Duodenal mucosa (tissue), 2 donors: ENCODE results near the gene GCSAML.
"Not testable (repeated sequence)": the region's sequence is repeated elsewhere in the genome, so short reads cannot be mapped to it uniquely, and the experiment has no call there.

Source experiments
- H3K27ac ChIP-seq: one replicate; pipeline ENCODE4 v1.7.0; 2013; ENCODE audit warnings: low read depth, low read length
- H3K27me3 ChIP-seq, 2 donors: one replicate each; pipeline ENCODE4 v1.7.0; 2013; ENCODE audit warnings: low read length in 2 of 2, control low read depth in 1 of 2; ENCODE audit not compliant: insufficient read depth in 2 of 2, control insufficient read depth in 1 of 2
- H3K36me3 ChIP-seq, 2 donors: one replicate each; pipeline ENCODE4 v1.7.0; 2013; ENCODE audit warnings: low read length in 2 of 2, control low read depth in 1 of 2; ENCODE audit not compliant: insufficient read depth in 2 of 2, control insufficient read depth in 1 of 2
- H3K4me1 ChIP-seq, 2 donors: one replicate each; pipeline ENCODE4 v1.7.0; 2013; ENCODE audit warnings: low read length in 2 of 2, control low read depth in 1 of 2; ENCODE audit not compliant: insufficient read depth in 2 of 2, control insufficient read depth in 1 of 2
- H3K4me3 ChIP-seq, 2 donors: one replicate each; pipeline ENCODE4 v1.7.0; 2013; ENCODE audit warnings: low read length in 2 of 2, low read depth in 1 of 2
- H3K9ac ChIP-seq, 2 donors: one replicate each; pipeline ENCODE4 v1.7.0; 2013; ENCODE audit warnings: low read length in 2 of 2, low read depth in 1 of 2
- H3K9me3 ChIP-seq, 2 donors: one replicate each; pipeline ENCODE4 v1.7.0; 2013; ENCODE audit warnings: low read length in 2 of 2, control low read depth in 1 of 2; ENCODE audit not compliant: control insufficient read depth in 1 of 2

Gene GCSAML

GRCh38 chr1:247548769-247549182 lies at the start of gene GCSAML:
Gene GCSAML (plus strand): TSS chr1:247549134. CDS start chr1:247549192, 58 bp downstream.
- H3K9me3 ChIP-seq = no peaks in the 10 kb centered on the region
- H3K4me3 ChIP-seq = no peak within 1 kb of the TSS
- no peak within 1 kb of the TSS for H3K27ac ChIP-seq
- H3K27me3 ChIP-seq = no peaks in the 10 kb centered on the region
- H3K9ac ChIP-seq = no peak within 1 kb of the TSS
- no peaks in the 10 kb centered on the region for H3K36me3 ChIP-seq
- H3K4me1 ChIP-seq = no peaks in the 10 kb centered on the region

- no peaks in the 10 kb centered on the region for H3K36me3 ChIP-seq
- no peak overlapping the region for H3K9ac ChIP-seq
- H3K27ac ChIP-seq = no peak overlapping the region
- H3K4me3 ChIP-seq = no peak overlapping the region
- H3K27me3 ChIP-seq = no peaks in the 10 kb centered on the region
- no peaks in the 10 kb centered on the region for H3K4me1 ChIP-seq
- H3K9me3 ChIP-seq = no peaks in the 10 kb centered on the region
These were observed 48.1 kb upstream of the GCSAML start for GRCh38 chr1:247500865-247501264.

GRCh38 chr1:247506831-247507230 lies 42.1 kb upstream of the GCSAML start:
- Histone ChIP-seq H3K9me3 (no peaks in the 10 kb centered on the region), H3K4me1 (no peaks in the 10 kb centered on the region), H3K9ac (no peak overlapping the region), H3K4me3 (no peak overlapping the region), H3K27me3 (no peaks in the 10 kb centered on the region), H3K36me3 (no peaks in the 10 kb centered on the region), H3K27ac (no peak overlapping the region)

GRCh38 chr1:247517795-247518612 lies 30.9 kb upstream of the GCSAML start:
- H3K36me3 ChIP-seq = no peaks in the 10 kb centered on the region
- H3K27ac ChIP-seq = no peak overlapping the region
- H3K9ac ChIP-seq = no peak overlapping the region
- no peaks in the 10 kb centered on the region for H3K4me1 ChIP-seq
- no peaks in the 10 kb centered on the region for H3K27me3 ChIP-seq
- no peak overlapping the region for H3K4me3 ChIP-seq
- H3K9me3 ChIP-seq = no peaks in the 10 kb centered on the region

- Histone ChIP-seq H3K9ac (no peak overlapping the region), H3K9me3 (no peaks in the 10 kb centered on the region), H3K27me3 (no peaks in the 10 kb centered on the region), H3K4me3 (no peak overlapping the region), H3K36me3 (no peaks in the 10 kb centered on the region), H3K27ac (no peak overlapping the region), H3K4me1 (no peaks in the 10 kb centered on the region)
These were observed 30.4 kb upstream of the GCSAML start for GRCh38 chr1:247518613-247518891.

- H3K9me3 ChIP-seq, H3K27ac ChIP-seq, H3K4me1 ChIP-seq, H3K4me3 ChIP-seq, H3K36me3 ChIP-seq, H3K9ac ChIP-seq, H3K27me3 ChIP-seq: not testable (repeated sequence)
These were observed 27.0 kb upstream of the GCSAML start for GRCh38 chr1:247521886-247522285.

GRCh38 chr1:247528812-247529474 lies 20.0 kb upstream of the GCSAML start:
- no peak overlapping the region for H3K27ac ChIP-seq
- peaks cover 0 to 2% of the 10 kb centered on the region in 2 donors for H3K27me3 ChIP-seq
- H3K4me3 ChIP-seq = no peak overlapping the region
- H3K9me3 ChIP-seq = peaks cover 0 to 3% of the 10 kb centered on the region in 2 donors
- H3K36me3 ChIP-seq = no peaks in the 10 kb centered on the region
- no peak overlapping the region for H3K9ac ChIP-seq
- H3K4me1 ChIP-seq = no peaks in the 10 kb centered on the region

GRCh38 chr1:247529771-247530355 lies 19.1 kb upstream of the GCSAML start:
- peaks cover 0 to 3% of the 10 kb centered on the region in 2 donors for H3K9me3 ChIP-seq
- no peaks in the 10 kb centered on the region for H3K4me1 ChIP-seq
- H3K27ac ChIP-seq = no peak overlapping the region
- no peaks in the 10 kb centered on the region for H3K36me3 ChIP-seq
- H3K4me3 ChIP-seq = no peak overlapping the region
- no peak overlapping the region for H3K9ac ChIP-seq
- peaks cover 0 to 2% of the 10 kb centered on the region in 2 donors for H3K27me3 ChIP-seq

- Histone ChIP-seq H3K4me3 (no peak overlapping the region), H3K27me3 (peaks cover 0 to 2% of the 10 kb centered on the region in 2 donors), H3K27ac (no peak overlapping the region)
These were observed 18.1 kb upstream of the GCSAML start for GRCh38 chr1:247530785-247531184.

GRCh38 chr1:247531937-247532336 lies 17.0 kb upstream of the GCSAML start:
- Histone ChIP-seq H3K4me1 (no peaks in the 10 kb centered on the region), H3K27ac (no peak overlapping the region), H3K4me3 (no peak overlapping the region), H3K9me3 (peaks cover 0 to 3% of the 10 kb centered on the region in 2 donors), H3K27me3 (peaks cover 0 to 2% of the 10 kb centered on the region in 2 donors), H3K36me3 (no peaks in the 10 kb centered on the region), H3K9ac (no peak overlapping the region)

More at GRCh38 chr1:247530785-247531184, 18.1 kb upstream of the GCSAML start:
- Histone ChIP-seq H3K36me3 (no peaks in the 10 kb centered on the region), H3K9me3 (peaks cover 0 to 3% of the 10 kb centered on the region in 2 donors), H3K9ac (no peak overlapping the region), H3K4me1 (no peaks in the 10 kb centered on the region)
